Body of pancreas (tissue), 4 donors: ENCODE data around the gene SOX13. TPM values are rescaled to one million over a fixed set of nuclear protein-coding genes. Genes with fewer than 3 reads are reported as not detected.

Source experiments
- ATAC-seq: fragments of 150-250 bp; one replicate; pipeline ENCODE4 v1.9.1; 2016
- DNase-seq, 4 donors: peaks; one replicate each; pipeline ENCODE4 v3.0.0-alpha.2; 2019
- H3K27ac ChIP-seq, 4 donors: fragments of 200-600 bp; sonication (generic); 1 replicate in 3 of 4; 2 replicates in 1 of 4; pipeline versions ENCODE4 v1.5.1 to v1.6.1; 2016 to 2019; ENCODE audit warnings: mild to moderate bottlenecking in 1 of 4, mixed read lengths in 1 of 4, moderate library complexity in 1 of 4
- H3K27me3 ChIP-seq, 2 donors: fragments of 200-600 bp; sonication (generic); one replicate each; pipeline ENCODE4 v1.6.0; 2016; ENCODE audit warnings: mild to moderate bottlenecking in 1 of 2
- H3K36me3 ChIP-seq, 2 donors: fragments of 200-600 bp; sonication (generic); replicated peaks in 1 of 2; 2 replicates each; pipeline ENCODE4 v1.5.1; 2016; ENCODE audit warnings: low read depth in 2 of 2; ENCODE audit not compliant: insufficient read depth in 1 of 2
- H3K4me1 ChIP-seq: fragments of 200-600 bp; sonication (generic); one replicate; pipeline ENCODE4 v1.6.0; 2016
- H3K4me3 ChIP-seq, 2 donors: fragments of 200-600 bp; sonication (generic); 1 replicate in 1 of 2; 2 replicates in 1 of 2; pipeline ENCODE4 v1.5.1; 2016 to 2019
- H3K9me3 ChIP-seq, 3 donors: fragments of 200-600 bp; sonication (generic); 1 replicate in 2 of 3; 2 replicates in 1 of 3; pipeline ENCODE4 v1.5.1; 2016
- CTCF ChIP-seq, 7 experiments: fragments of 450-650 bp in 4 of 7; fragments of 200-600 bp in 3 of 7; sonication (generic) in 3 of 7; IDR thresholded peaks; one replicate each; pipeline ENCODE4 v1.5.1; 2016 to 2019; ENCODE audit warnings: antibody characterized with exemption in 7 of 7
- POLR2A ChIP-seq, 3 donors: fragments of 450-650 bp; IDR thresholded peaks; one replicate each; pipeline ENCODE4 v1.6.1; 2016; ENCODE audit warnings: antibody characterized with exemption in 3 of 3, mild to moderate bottlenecking in 2 of 3
- WGBS, 2 donors: methylation state at CpG; one replicate each; pipeline ENCODE4 v1.1.5; 2017; 5-methylcytosine and 5-hydroxymethylcytosine counted together
- intact Hi-C: fragments of 100-400 bp; cut with DNase I; formaldehyde crosslinking; loops from one replicate; pipeline ENCODE4 v1.15.1; 2023
- total RNA-seq, 2 donors: library from RNA; depleted of rRNA; stranded (reverse); fragments of >200 nt; gene quantifications; one replicate each; pipeline ENCODE4 v1.1.0, GENCODE V29; 2016

Gene SOX13
- total RNA-seq, 2 donors from 2014 or later, result 29.6 to 37.2 TPM

DNA sequence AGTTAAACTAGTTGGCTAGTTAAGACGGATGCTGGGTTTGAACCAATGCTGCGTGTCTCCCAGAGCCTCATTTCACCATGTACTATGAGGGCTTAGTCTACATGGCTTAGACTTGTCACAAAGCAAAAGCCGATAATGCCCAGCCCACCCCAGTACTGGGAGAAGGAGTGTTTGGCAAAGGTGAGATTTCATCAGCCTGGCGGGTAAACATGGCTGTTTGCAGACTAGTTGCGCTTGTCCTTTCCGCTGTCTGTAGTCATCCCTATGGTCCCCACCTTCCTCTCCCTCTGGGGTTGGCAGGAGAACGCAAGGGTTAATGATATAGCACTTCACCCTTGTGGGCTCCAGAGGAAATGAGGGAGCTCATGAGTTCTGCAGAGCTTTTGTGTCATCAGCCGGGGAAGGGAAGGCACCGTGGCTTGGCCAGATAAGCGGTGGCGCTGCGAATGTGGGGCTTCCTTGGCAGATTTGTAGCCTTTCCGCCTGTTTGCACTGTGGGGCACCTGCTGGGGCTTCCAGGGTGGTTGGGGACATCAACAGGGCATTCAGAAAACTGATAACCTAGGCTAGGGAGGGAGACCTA lies 29.2 kb downstream of the SOX13 start:
- no peaks in the 10 kb centered on the region for H3K27me3 ChIP-seq
- DNase-seq, result no peak
- H3K4me1 ChIP-seq, result peaks cover 56% of the 10 kb centered on the region
- peak overlapping the region in 2 of 4 donors; percentile 16 to 68 for H3K27ac ChIP-seq
- no peak overlapping the region for H3K4me3 ChIP-seq
- 48 to 53% methylated on average over 11 to 13 of the region's 13 CpGs for WGBS, 2 donors
- no peaks in the 10 kb centered on the region for H3K36me3 ChIP-seq
- no peak for ATAC-seq
- no peaks in the 10 kb centered on the region for H3K9me3 ChIP-seq
- intact Hi-C loops, result no loop called here
- no peak for TF ChIP-seq CTCF (IDR thresholded peaks at IDR 0.05)
- no peak for TF ChIP-seq POLR2A (IDR thresholded peaks at IDR 0.05)

DNA sequence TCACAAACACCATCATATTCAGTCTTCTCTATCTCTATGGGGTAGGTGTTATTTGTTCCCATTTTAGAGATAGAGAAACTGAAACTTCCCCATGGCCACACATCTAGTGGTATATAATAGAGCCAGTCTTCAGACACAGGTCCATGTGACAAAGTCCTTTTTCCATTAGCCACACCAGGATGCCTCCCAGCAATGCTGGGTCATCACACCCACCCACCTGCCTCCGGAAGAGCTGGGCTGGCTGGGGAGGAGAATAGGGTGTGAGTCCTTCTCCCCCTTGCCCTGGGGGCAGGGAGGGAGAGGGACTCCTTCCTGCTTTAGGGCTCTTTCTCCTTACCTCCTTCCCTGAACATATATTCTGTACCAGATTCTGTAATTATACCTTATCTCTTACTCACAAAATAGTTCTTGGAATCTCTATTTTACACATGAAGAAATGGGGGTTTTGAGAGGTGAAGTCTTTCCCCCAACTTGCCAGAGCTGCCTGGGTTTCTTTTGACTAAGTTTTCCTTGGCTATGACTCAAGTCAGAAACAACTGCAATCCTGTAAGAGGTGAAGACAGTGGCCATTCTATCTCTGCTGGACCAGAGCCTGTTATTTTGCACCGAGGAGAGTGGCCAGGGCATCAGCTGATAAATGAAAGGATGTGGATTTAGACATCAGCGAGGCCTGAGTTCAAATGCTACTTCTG lies 30.0 kb downstream of the SOX13 start:
- 60 to 63% methylated on average over 3 of the region's 3 CpGs for WGBS, 2 donors
- Histone ChIP-seq H3K27ac (peak overlapping the region in 2 of 4 donors; percentile 58 to 68), H3K27me3 (no peaks in the 10 kb centered on the region), H3K9me3 (no peaks in the 10 kb centered on the region), H3K4me1 (peaks cover 63% of the 10 kb centered on the region), H3K4me3 (no peak overlapping the region), H3K36me3 (no peaks in the 10 kb centered on the region)
- TF ChIP-seq CTCF (IDR thresholded peaks at IDR 0.05) (no peak), POLR2A (IDR thresholded peaks at IDR 0.05) (no peak)
- ATAC-seq (no peak), DNase-seq (no peak)
- intact Hi-C loops, result no loop called here

DNA sequence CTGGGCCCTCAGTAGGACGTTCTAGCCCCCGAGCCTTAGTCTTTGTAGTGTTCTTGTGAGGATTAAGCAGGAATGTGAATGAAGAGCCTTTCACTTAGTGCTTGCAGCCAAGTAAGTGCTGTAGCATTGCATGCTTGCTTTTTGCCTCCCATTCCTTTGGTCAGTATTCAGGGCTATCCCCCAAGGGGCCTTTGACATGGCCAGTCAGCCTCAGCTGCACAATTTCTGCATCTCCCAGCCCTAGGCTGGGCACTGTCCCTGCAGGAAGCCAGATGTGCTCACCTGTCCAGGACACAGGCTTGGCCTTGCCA lies 30.5 kb downstream of the SOX13 start:
- WGBS, 2 donors, result 66 to 95% methylated on average over 2 of the region's 2 CpGs
- DNase-seq (no peak), ATAC-seq (no peak)
- H3K4me1 ChIP-seq, result peaks cover 67% of the 10 kb centered on the region
- H3K27me3 ChIP-seq, result no peaks in the 10 kb centered on the region
- H3K4me3 ChIP-seq, result no peak overlapping the region
- intact Hi-C loops, result no loop called here
- H3K27ac ChIP-seq, result peak overlapping the region in 3 of 4 donors; percentile 11 to 68 (median 58)
- TF ChIP-seq POLR2A (IDR thresholded peaks at IDR 0.05), result no peak
- no peak for TF ChIP-seq CTCF (IDR thresholded peaks at IDR 0.05)
- no peaks in the 10 kb centered on the region for H3K9me3 ChIP-seq
- H3K36me3 ChIP-seq, result no peaks in the 10 kb centered on the region

- H3K4me1 ChIP-seq, result peaks cover 62% of the 10 kb centered on the region
Observed at GRCh38 chr1:204104331-204105130, 31.6 kb downstream of the SOX13 start.

More at GRCh38 chr1:204104331-204105130, 31.6 kb downstream of the SOX13 start:
- TF ChIP-seq CTCF (IDR thresholded peaks at IDR 0.05) (no peak), POLR2A (IDR thresholded peaks at IDR 0.05) (no peak)
- 47 to 73% methylated on average over 10 to 14 of the region's 14 CpGs for WGBS, 2 donors
- DNase-seq (peak in 1 of 4 donors; percentile 29), ATAC-seq (peak; percentile 49)
- Histone ChIP-seq H3K27ac (peak overlapping the region; percentile 10 to 68 (median 34)), H3K36me3 (no peaks in the 10 kb centered on the region), H3K9me3 (no peaks in the 10 kb centered on the region), H3K27me3 (no peaks in the 10 kb centered on the region), H3K4me3 (no peak overlapping the region)
- intact Hi-C loops, result no loop called here
